ENCODE data around the gene RAB11FIP5. TPM values are rescaled to one million over a fixed set of nuclear protein-coding genes. Genes with fewer than 3 reads are reported as not detected.
"Not testable (repeated sequence)": the region's sequence is repeated elsewhere in the genome, so short reads cannot be mapped to it uniquely, and the experiment has no call there.

RAB11FIP5 gene
- total and polyA plus RNA-seq, 4 experiments from 2014 or later: 6.4 to 12.8 (median 11.2) TPM

- H3K36me3 Mint-ChIP-seq: no peaks in the 10 kb centered on the region
- H3K4me1 Mint-ChIP-seq: peaks cover 16 to 42% (median 30%) of the 10 kb centered on the region in 4 donors
- intact Hi-C loops (cut with micrococcal nuclease): no loop called here
- no peak for DNase-seq
- H3K27ac Mint-ChIP-seq: peak overlapping the region in 4 of 7 donors; percentile 50 to 78 (median 67)
- Histone ChIP-seq H3K4me1 (ENCODE audit: insufficient read depth, low read length) (peaks cover 15% of the 10 kb centered on the region), H3K27ac (ENCODE audit: low read depth, low read length) (no peak overlapping the region), H3K36me3 (ENCODE audit: insufficient read depth, low read length) (no peaks in the 10 kb centered on the region), H3K4me3 (ENCODE audit: low read length in 2 of 2) (no peak overlapping the region), H3K27me3 (ENCODE audit: insufficient read depth, low read length) (no peaks in the 10 kb centered on the region), H3K9me3 (ENCODE audit: control insufficient read depth in 1 of 2, low read length in 2 of 2) (no peaks in the 10 kb centered on the region)
- H3K4me3 Mint-ChIP-seq: no peak overlapping the region
- H3K27me3 Mint-ChIP-seq: no peaks in the 10 kb centered on the region
- CTCF ChIA-PET (ENCODE audit: partially characterized antibody): interaction anchor here (1.6 to 2.1 kb wide), 2 partner anchors 11 to 16 kb away, joined by 4 read pairs; partner anchors contain the start of gene RAB11FIP5
- POLR2A ChIA-PET (ENCODE audit: partially characterized antibody): no interaction called here
- H3K9me3 Mint-ChIP-seq: no peaks in the 10 kb centered on the region
These were observed 11.0 kb downstream of the RAB11FIP5 start for GRCh38 chr2:73101626-73102256.

GRCh38 chr2:73100956-73101355 lies 11.8 kb downstream of the RAB11FIP5 start:
- intact Hi-C loops (cut with micrococcal nuclease): no loop called here
- H3K36me3 ChIP-seq (ENCODE audit: insufficient read depth, low read length): no peaks in the 10 kb centered on the region
- Mint-ChIP-seq H3K9me3 (no peaks in the 10 kb centered on the region), H3K36me3 (no peaks in the 10 kb centered on the region), H3K4me3 (peak overlapping the region in 1 of 8 donors; percentile 5), H3K27me3 (no peaks in the 10 kb centered on the region), H3K4me1 (peaks cover 16 to 42% (median 32%) of the 10 kb centered on the region in 4 donors), H3K27ac (peak overlapping the region in 2 of 7 donors; percentile 9 to 31)
- CTCF ChIA-PET (ENCODE audit: partially characterized antibody): no interaction called here
- POLR2A ChIA-PET (ENCODE audit: partially characterized antibody): no interaction called here
- H3K27me3 ChIP-seq (ENCODE audit: insufficient read depth, low read length): no peaks in the 10 kb centered on the region
- peaks cover 14% of the 10 kb centered on the region for H3K4me1 ChIP-seq (ENCODE audit: insufficient read depth, low read length)
- no peak overlapping the region for H3K27ac ChIP-seq (ENCODE audit: low read depth, low read length)
- DNase-seq: no peak
- H3K4me3 ChIP-seq (ENCODE audit: low read length in 2 of 2): no peak overlapping the region
- no peaks in the 10 kb centered on the region for H3K9me3 ChIP-seq (ENCODE audit: control insufficient read depth in 1 of 2, low read length in 2 of 2)

- Histone ChIP-seq H3K4me1 (ENCODE audit: insufficient read depth, low read length) (peaks cover 14% of the 10 kb centered on the region), H3K27ac (ENCODE audit: low read depth, low read length) (no peak overlapping the region), H3K9me3 (ENCODE audit: control insufficient read depth in 1 of 2, low read length in 2 of 2) (no peaks in the 10 kb centered on the region), H3K36me3 (ENCODE audit: insufficient read depth, low read length) (no peaks in the 10 kb centered on the region), H3K27me3 (ENCODE audit: insufficient read depth, low read length) (no peaks in the 10 kb centered on the region), H3K4me3 (ENCODE audit: low read length in 2 of 2) (no peak overlapping the region)
- DNase-seq: no peak
- ChIA-PET POLR2A (ENCODE audit: partially characterized antibody) (no interaction called here), CTCF (ENCODE audit: partially characterized antibody) (no interaction called here)
- no peaks in the 10 kb centered on the region for H3K36me3 Mint-ChIP-seq
- H3K27ac Mint-ChIP-seq: no peak overlapping the region
- intact Hi-C loops (cut with micrococcal nuclease): no loop called here
- H3K9me3 Mint-ChIP-seq: no peaks in the 10 kb centered on the region
- H3K27me3 Mint-ChIP-seq: no peaks in the 10 kb centered on the region
- H3K4me1 Mint-ChIP-seq: peaks cover 12 to 42% (median 25%) of the 10 kb centered on the region in 4 donors
- H3K4me3 Mint-ChIP-seq: peak overlapping the region in 2 of 8 donors; percentile 24 to 52
These were observed 13.3 kb downstream of the RAB11FIP5 start for GRCh38 chr2:73099486-73099885.

GRCh38 chr2:73095910-73096309 lies 16.8 kb downstream of the RAB11FIP5 start:
- Mint-ChIP-seq H3K4me3 (no peak overlapping the region), H3K9me3 (no peaks in the 10 kb centered on the region), H3K27ac (no peak overlapping the region), H3K36me3 (no peaks in the 10 kb centered on the region), H3K4me1 (peaks cover 2 to 22% (median 14%) of the 10 kb centered on the region in 4 donors), H3K27me3 (no peaks in the 10 kb centered on the region)
- Histone ChIP-seq H3K27ac (ENCODE audit: low read depth, low read length) (no peak overlapping the region), H3K27me3 (ENCODE audit: insufficient read depth, low read length) (no peaks in the 10 kb centered on the region), H3K9me3 (ENCODE audit: control insufficient read depth in 1 of 2, low read length in 2 of 2) (no peaks in the 10 kb centered on the region), H3K4me3 (ENCODE audit: low read length in 2 of 2) (no peak overlapping the region), H3K36me3 (ENCODE audit: insufficient read depth, low read length) (no peaks in the 10 kb centered on the region), H3K4me1 (ENCODE audit: insufficient read depth, low read length) (no peaks in the 10 kb centered on the region)
- CTCF ChIA-PET (ENCODE audit: partially characterized antibody): interaction anchor here (1.2 to 2.2 kb wide), 4 partner anchors 10 to 81 kb away, joined by 3 to 8 read pairs (median 8); no protein-coding TSS in a partner anchor
- intact Hi-C loops (cut with micrococcal nuclease): no loop called here
- POLR2A ChIA-PET (ENCODE audit: partially characterized antibody): no interaction called here
- no peak for DNase-seq

GRCh38 chr2:73093601-73094218 lies 19.0 kb downstream of the RAB11FIP5 start:
- CTCF ChIA-PET (ENCODE audit: partially characterized antibody): interaction anchor here (1.2 to 1.7 kb wide), 2 partner anchors 9 to 84 kb away, joined by 3 to 4 read pairs; no protein-coding TSS in a partner anchor
- DNase-seq; POLR2A ChIA-PET (ENCODE audit: partially characterized antibody); H3K27ac ChIP-seq (ENCODE audit: low read depth, low read length); H3K4me3 ChIP-seq (ENCODE audit: low read length in 2 of 2); H3K4me3 Mint-ChIP-seq; H3K36me3 ChIP-seq (ENCODE audit: insufficient read depth, low read length); intact Hi-C loops (cut with micrococcal nuclease); H3K27me3 Mint-ChIP-seq; H3K27me3 ChIP-seq (ENCODE audit: insufficient read depth, low read length); H3K9me3 Mint-ChIP-seq; H3K9me3 ChIP-seq (ENCODE audit: control insufficient read depth in 1 of 2, low read length in 2 of 2); H3K36me3 Mint-ChIP-seq; H3K4me1 ChIP-seq (ENCODE audit: insufficient read depth, low read length): not testable (repeated sequence)
- Mint-ChIP-seq H3K27ac (peak overlapping the region in 2 of 7 donors; percentile 18 to 68), H3K4me1 (peaks cover 1 to 25% (median 15%) of the 10 kb centered on the region in 4 donors)

- H3K4me3 ChIP-seq (ENCODE audit: low read length in 2 of 2): no peak overlapping the region
- no peaks in the 10 kb centered on the region for H3K27me3 Mint-ChIP-seq
- H3K27ac ChIP-seq (ENCODE audit: low read depth, low read length): no peak overlapping the region
- H3K4me1 ChIP-seq (ENCODE audit: insufficient read depth, low read length): no peaks in the 10 kb centered on the region
- peak overlapping the region in 2 of 7 donors; percentile 20 to 27 for H3K27ac Mint-ChIP-seq
- H3K4me1 Mint-ChIP-seq: peaks cover 0 to 22% (median 10%) of the 10 kb centered on the region in 4 donors
- intact Hi-C loops (cut with micrococcal nuclease): no loop called here
- H3K9me3 Mint-ChIP-seq: no peaks in the 10 kb centered on the region
- ChIA-PET POLR2A (ENCODE audit: partially characterized antibody) (no interaction called here), CTCF (ENCODE audit: partially characterized antibody) (interaction anchor here (1.2 to 8.1 kb wide), 2 partner anchors 85 kb away, joined by 4 to 143 read pairs; no protein-coding TSS in a partner anchor)
- H3K36me3 ChIP-seq (ENCODE audit: insufficient read depth, low read length): no peaks in the 10 kb centered on the region
- H3K9me3 ChIP-seq (ENCODE audit: control insufficient read depth in 1 of 2, low read length in 2 of 2): no peaks in the 10 kb centered on the region
- H3K36me3 Mint-ChIP-seq: peaks cover 0 to 3% of the 10 kb centered on the region in 2 donors
- DNase-seq: no peak
- H3K4me3 Mint-ChIP-seq: no peak overlapping the region
- no peaks in the 10 kb centered on the region for H3K27me3 ChIP-seq (ENCODE audit: insufficient read depth, low read length)
These were observed 20.5 kb downstream of the RAB11FIP5 start for GRCh38 chr2:73092146-73092783.

GRCh38 chr2:73091696-73092095 lies 21.1 kb downstream of the RAB11FIP5 start:
- no peaks in the 10 kb centered on the region for H3K27me3 ChIP-seq (ENCODE audit: insufficient read depth, low read length)
- intact Hi-C loops (cut with micrococcal nuclease): no loop called here
- Mint-ChIP-seq H3K4me3 (no peak overlapping the region), H3K27ac (peak overlapping the region in 1 of 7 donors; percentile 27), H3K4me1 (peaks cover 0 to 18% (median 8%) of the 10 kb centered on the region in 4 donors), H3K9me3 (no peaks in the 10 kb centered on the region), H3K27me3 (no peaks in the 10 kb centered on the region), H3K36me3 (peaks cover 0 to 6% of the 10 kb centered on the region in 2 donors)
- H3K36me3 ChIP-seq (ENCODE audit: insufficient read depth, low read length): no peaks in the 10 kb centered on the region
- ChIA-PET CTCF (ENCODE audit: partially characterized antibody) (interaction anchor here (8.1 kb wide), 1 partner anchor 85 kb away, joined by 143 read pairs; no protein-coding TSS in a partner anchor), POLR2A (ENCODE audit: partially characterized antibody) (no interaction called here)
- no peaks in the 10 kb centered on the region for H3K9me3 ChIP-seq (ENCODE audit: control insufficient read depth in 1 of 2, low read length in 2 of 2)
- H3K27ac ChIP-seq (ENCODE audit: low read depth, low read length): no peak overlapping the region
- no peaks in the 10 kb centered on the region for H3K4me1 ChIP-seq (ENCODE audit: insufficient read depth, low read length)
- DNase-seq: no peak
- no peak overlapping the region for H3K4me3 ChIP-seq (ENCODE audit: low read length in 2 of 2)

All from CD4-positive, alpha-beta memory T cell (primary cell).